ENCODE data around the gene SIGLEC9.

Gene SIGLEC9

DNA sequence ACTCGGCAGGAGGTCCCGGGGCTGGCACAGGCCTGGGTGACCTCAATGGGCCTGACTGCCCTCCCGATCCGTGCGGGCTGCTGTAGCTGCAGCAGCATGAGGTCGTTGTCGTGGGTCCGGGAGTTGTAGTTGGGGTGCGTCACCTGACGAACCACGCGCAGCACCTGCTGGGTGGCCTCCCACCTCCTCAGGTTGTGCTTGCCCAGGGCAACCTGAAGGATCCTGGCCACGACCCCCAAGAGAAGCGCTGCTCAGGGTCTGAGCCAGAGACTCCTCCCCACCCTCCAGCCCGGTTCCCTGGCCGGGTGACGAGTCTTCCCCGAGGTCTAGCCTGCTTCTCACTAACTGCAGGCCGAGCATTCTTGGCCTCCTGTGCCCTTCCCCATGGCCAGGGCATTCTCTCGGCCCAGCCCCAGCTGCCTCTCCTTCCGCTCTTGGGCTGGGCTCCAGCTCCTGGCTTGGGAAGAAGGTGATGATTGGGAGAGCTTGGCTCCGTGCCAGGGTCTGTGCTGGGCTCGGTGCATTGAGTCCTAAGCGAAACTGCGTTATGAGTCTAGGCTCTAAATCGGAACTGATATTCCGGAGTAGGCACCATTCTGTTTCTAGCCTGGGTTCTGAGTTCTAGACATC is 45.1 kb upstream of the SIGLEC9 start:
- Histone ChIP-seq H3K4me1 (ENCODE audit: control insufficient read depth in 1 of 2, insufficient read depth in 1 of 2, low read depth in 1 of 2, low read length in 1 of 2) (no peaks in the 10 kb centered on the region), H3K4me3 (ENCODE audit: low read depth in 1 of 2, low read length in 1 of 2) (no peak overlapping the region), H3K36me3 (no peaks in the 10 kb centered on the region), H3K27ac (no peak overlapping the region), H3K9me3 (no peaks in the 10 kb centered on the region), H3K27me3 (peaks cover 33% of the 10 kb centered on the region)
- TF ChIP-seq, protein P1, sequence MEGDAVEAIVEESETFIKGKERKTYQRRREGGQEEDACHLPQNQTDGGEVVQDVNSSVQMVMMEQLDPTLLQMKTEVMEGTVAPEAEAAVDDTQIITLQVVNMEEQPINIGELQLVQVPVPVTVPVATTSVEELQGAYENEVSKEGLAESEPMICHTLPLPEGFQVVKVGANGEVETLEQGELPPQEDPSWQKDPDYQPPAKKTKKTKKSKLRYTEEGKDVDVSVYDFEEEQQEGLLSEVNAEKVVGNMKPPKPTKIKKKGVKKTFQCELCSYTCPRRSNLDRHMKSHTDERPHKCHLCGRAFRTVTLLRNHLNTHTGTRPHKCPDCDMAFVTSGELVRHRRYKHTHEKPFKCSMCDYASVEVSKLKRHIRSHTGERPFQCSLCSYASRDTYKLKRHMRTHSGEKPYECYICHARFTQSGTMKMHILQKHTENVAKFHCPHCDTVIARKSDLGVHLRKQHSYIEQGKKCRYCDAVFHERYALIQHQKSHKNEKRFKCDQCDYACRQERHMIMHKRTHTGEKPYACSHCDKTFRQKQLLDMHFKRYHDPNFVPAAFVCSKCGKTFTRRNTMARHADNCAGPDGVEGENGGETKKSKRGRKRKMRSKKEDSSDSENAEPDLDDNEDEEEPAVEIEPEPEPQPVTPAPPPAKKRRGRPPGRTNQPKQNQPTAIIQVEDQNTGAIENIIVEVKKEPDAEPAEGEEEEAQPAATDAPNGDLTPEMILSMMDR (IDR thresholded peaks at IDR 0.05), result no peak

DNA sequence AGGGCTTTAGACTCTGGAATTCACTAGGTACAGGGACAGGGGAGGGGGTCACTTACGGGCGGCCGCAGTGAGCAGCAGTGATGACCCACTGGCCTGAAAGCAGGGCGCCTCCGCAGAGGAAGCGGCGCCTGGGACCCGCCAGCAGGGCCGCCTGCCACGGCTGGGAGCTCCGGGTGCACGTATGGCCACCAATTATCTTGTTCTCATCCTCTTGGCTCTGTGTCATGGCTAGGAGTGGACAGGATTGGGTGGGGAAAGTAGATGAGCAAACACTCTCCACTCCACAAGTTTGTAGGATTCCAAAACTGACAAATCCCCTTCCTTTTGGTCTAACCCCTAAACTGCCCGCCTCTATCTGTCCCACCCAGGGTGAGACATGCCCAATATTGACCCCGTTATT is 43.2 kb upstream of the SIGLEC9 start:
- Histone ChIP-seq H3K4me1 (ENCODE audit: control insufficient read depth in 1 of 2, insufficient read depth in 1 of 2, low read depth in 1 of 2, low read length in 1 of 2) (no peaks in the 10 kb centered on the region), H3K27ac (no peak overlapping the region), H3K4me3 (ENCODE audit: low read depth in 1 of 2, low read length in 1 of 2) (no peak overlapping the region), H3K9me3 (no peaks in the 10 kb centered on the region), H3K27me3 (peaks cover 23% of the 10 kb centered on the region), H3K36me3 (no peaks in the 10 kb centered on the region)
- TF ChIP-seq, protein P1 (IDR thresholded peaks at IDR 0.05), result no peak

DNA sequence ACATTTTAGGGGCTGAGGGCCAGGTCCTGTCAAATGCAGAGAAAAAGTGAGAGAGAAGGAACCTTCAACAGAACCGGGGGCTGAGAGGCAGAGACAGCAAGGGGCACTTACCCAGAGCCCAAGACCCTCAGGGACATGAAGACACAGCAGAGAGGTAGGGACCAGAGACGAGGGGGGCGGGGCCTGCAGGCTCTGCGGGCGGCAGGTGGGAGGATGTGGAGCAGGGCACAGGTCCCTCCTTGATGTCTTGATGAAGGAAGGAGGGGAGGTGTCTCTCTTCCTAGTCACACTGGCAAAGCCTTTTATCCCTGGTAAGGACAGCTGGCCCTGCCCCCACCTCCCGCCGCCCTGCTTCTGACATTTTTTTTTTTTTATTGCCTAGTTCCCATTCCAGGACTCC is 42.1 kb upstream of the SIGLEC9 start, which contains the start of gene KLK14:
KLK14 (minus strand) TSS at position 277 of the 400 bp plus-strand sequence; CDS start at position 4, 273 bp downstream.
- Histone ChIP-seq H3K4me3 (ENCODE audit: low read depth in 1 of 2, low read length in 1 of 2) (no peak within 1 kb of the TSS), H3K9me3 (no peaks in the 10 kb centered on the region), H3K36me3 (no peaks in the 10 kb centered on the region), H3K27me3 (peaks cover 21% of the 10 kb centered on the region), H3K4me1 (ENCODE audit: control insufficient read depth in 1 of 2, insufficient read depth in 1 of 2, low read depth in 1 of 2, low read length in 1 of 2) (no peaks in the 10 kb centered on the region), H3K27ac (no peak within 1 kb of the TSS)
- TF ChIP-seq, protein P1 (IDR thresholded peaks at IDR 0.05), result no peak

GRCh38 chr19:51083181-51083580 is 41.5 kb upstream of the SIGLEC9 start:
- H3K4me1 ChIP-seq (ENCODE audit: control insufficient read depth in 1 of 2, insufficient read depth in 1 of 2, low read depth in 1 of 2, low read length in 1 of 2), result no peaks in the 10 kb centered on the region
- TF ChIP-seq, protein P1 (IDR thresholded peaks at IDR 0.05), result no peak
- H3K27me3 ChIP-seq, result peaks cover 21% of the 10 kb centered on the region
- H3K27ac ChIP-seq, result no peak overlapping the region
- H3K36me3 ChIP-seq, result no peaks in the 10 kb centered on the region
- no peak overlapping the region for H3K4me3 ChIP-seq (ENCODE audit: low read depth in 1 of 2, low read length in 1 of 2)
- no peaks in the 10 kb centered on the region for H3K9me3 ChIP-seq

DNA sequence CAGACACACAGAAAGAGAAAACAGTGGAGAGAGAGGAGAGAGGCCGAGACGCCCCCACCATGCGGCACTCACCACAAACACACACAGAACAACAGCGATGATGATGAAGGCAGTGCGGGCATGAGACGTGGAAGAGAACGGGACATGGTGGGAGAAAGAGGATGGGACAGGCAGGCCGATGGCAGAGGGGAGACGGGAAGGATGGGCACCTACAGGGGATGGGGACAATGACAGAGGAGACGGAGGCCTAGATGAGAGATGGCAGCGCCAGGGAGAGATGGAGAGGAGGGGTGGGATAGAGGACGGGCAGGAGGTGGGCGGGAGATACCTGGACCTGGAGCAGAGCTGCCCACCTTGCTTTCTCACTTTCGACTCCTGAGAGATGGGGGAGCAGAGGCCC is 40.9 kb upstream of the SIGLEC9 start:
- Histone ChIP-seq H3K9me3 (no peaks in the 10 kb centered on the region), H3K27ac (no peak overlapping the region), H3K4me3 (ENCODE audit: low read depth in 1 of 2, low read length in 1 of 2) (no peak overlapping the region), H3K4me1 (ENCODE audit: control insufficient read depth in 1 of 2, insufficient read depth in 1 of 2, low read depth in 1 of 2, low read length in 1 of 2) (no peaks in the 10 kb centered on the region), H3K27me3 (peaks cover 21% of the 10 kb centered on the region), H3K36me3 (no peaks in the 10 kb centered on the region)
- TF ChIP-seq, protein P1 (IDR thresholded peaks at IDR 0.05), result no peak
